Measurements from ENCODE around the gene BPHL.
"Not testable (repeated sequence)": the region's sequence is repeated elsewhere in the genome, so short reads cannot be mapped to it uniquely, and the experiment has no call there.

DNA sequence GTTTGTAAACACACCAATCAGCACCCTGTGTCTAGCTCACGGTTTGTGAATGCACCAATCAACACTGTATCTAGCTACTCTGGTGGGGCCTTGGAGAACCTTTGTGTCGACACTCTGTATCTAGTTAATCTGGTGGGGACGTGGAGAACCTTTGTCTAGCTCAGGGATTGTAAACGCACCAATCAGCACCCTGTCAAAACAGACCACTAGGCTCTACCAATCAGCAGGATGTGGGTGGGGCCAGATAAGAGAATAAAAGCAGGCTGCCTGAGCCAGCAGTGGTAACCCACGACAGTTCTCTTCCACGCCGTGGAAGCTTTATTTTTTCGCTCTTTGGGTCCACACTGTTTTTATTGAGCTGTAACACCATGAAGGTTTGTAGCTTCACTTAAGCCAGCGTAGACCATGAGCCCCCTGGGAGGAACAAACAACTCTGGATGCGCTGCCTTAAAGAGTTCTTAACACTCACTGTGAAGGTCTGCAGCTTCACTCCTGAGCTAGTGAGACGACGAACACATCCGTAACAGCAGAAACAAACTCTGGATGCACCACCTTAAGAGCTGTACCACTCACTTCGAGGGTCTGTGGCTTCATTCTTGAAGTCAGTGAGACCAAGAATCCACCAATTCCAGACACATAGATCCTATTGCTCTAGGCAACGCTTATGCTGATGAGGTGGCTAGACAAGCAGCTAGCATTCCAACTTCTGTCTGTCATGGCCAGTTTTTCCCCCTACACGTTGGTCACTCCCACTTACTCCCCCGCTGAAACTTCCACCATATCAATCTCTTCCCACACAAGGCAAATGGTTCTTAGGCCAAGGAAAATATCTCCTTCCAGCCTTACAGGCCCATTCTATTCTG lies 53.0 kb downstream of the BPHL start:
- not testable (repeated sequence) for TF ChIP-seq CTCF (conservative IDR thresholded peaks at IDR 0.05; ENCODE audit: low read length); EZH2phosphoT487 (IDR thresholded peaks at IDR 0.05; ENCODE audit: borderline replicate concordance, low read depth, low read length)
